GM18505 (cell line): Measurements from ENCODE around the gene ECSCR.

Experiments used
- ATAC-seq: cut with Tn5 transposase; IDR thresholded peaks from one replicate; pipeline ENCODE4 v1.9.1; 2021; ENCODE audit not compliant: unreplicated experiment
- POLR2A ChIP-seq: IDR thresholded peaks from 4 replicates; pipeline ENCODE4 v1.6.1; 2011; ENCODE audit warnings: borderline replicate concordance; ENCODE audit not compliant: insufficient read depth, insufficient read length; ENCODE audit errors: extremely low read depth

ECSCR gene

GRCh38 chr5:139460455-139460854 is 2.1 kb downstream of the ECSCR start:
- TF ChIP-seq POLR2A = no peak
- no peak for ATAC-seq

DNA sequence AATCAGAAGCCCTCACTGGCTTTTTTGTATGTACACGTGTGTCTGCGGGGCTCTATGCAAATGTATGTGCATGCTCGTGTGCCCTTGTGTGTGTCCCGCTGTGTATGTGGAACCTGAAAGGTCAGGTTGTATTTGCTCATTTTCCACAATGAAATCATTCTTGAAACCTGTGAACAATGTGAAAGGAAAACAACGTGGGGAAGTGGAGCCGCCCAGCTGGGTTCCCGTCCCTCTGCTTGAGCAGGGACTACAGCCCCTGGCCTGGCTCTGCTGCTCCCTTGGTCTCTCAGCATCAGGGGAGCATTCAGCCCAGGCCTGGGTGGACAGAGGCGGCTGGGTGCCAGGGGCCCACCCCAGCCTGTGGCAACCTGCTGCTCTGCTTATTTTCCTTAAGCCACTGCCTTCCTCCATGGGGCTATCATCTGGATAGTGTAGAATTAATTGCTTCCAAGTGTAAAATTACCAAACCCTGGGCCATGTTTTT is 3.0 kb downstream of the ECSCR start:
- ATAC-seq = no peak
- no peak for TF ChIP-seq POLR2A

GRCh38 chr5:139458580-139459407 is 3.7 kb downstream of the ECSCR start:
- no peak for TF ChIP-seq POLR2A
- ATAC-seq = no peak

- TF ChIP-seq POLR2A = no peak
- no peak for ATAC-seq
Observed at GRCh38 chr5:139457653-139458306, 4.8 kb downstream of the ECSCR start.

- no peak for TF ChIP-seq POLR2A
- ATAC-seq = no peak
Observed at GRCh38 chr5:139457241-139457640, 5.3 kb downstream of the ECSCR start.

DNA sequence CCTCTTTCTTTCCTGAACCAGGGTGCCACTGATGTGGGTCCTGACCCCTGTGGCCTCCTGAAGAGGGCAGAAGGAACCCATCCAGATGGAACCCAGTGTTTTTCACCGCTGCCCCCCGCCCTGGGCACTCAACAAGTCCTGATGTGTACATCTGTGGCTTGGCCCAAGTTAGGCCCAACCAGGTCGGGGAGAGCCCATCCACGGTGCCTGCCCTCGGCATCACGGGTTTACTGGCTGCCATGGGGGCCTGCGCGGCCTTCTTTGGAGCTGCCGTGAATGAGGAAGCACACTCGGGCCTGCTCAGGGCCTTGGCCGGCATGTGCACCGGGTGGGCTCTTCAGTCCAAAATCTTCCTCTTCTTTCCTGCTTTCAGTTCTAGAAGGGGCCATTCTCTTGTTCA is 5.8 kb downstream of the ECSCR start:
- TF ChIP-seq POLR2A = no peak
- ATAC-seq = no peak

DNA sequence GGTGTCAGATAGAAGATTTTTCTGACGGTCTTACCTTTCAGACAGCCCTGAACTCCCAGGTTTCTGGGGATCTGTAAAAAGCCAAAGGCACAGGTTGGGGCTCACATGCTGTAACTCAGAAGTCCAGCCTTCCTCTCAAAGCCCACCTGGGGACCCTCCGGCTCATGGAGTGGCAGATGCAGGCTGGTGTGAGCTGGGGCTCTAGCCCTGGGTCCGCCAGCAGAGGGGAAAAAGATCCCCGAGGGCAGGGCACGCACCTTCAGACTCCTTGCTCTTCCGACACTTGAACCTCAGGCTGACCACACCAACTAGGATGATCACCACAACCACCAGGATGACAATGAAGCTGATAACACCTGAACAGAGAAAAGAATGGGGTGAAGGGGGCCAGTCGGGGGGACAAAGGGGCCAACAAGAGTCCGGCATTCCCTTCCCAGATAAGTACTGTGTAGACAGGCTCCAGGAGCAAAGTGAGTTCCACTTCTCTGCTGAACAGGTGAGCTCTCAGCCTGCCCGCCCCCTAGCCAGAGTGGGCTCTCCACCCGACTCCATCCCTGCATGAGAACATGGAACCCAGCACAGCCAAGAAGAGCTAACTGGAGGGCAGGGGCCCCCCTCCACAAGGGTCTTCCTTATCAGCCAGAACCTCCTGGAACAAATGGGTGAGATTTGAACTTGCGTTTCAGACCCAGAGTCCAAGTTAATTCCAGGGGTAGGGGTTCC is 7.8 kb downstream of the ECSCR start:
- no peak for TF ChIP-seq POLR2A
- ATAC-seq = no peak

DNA sequence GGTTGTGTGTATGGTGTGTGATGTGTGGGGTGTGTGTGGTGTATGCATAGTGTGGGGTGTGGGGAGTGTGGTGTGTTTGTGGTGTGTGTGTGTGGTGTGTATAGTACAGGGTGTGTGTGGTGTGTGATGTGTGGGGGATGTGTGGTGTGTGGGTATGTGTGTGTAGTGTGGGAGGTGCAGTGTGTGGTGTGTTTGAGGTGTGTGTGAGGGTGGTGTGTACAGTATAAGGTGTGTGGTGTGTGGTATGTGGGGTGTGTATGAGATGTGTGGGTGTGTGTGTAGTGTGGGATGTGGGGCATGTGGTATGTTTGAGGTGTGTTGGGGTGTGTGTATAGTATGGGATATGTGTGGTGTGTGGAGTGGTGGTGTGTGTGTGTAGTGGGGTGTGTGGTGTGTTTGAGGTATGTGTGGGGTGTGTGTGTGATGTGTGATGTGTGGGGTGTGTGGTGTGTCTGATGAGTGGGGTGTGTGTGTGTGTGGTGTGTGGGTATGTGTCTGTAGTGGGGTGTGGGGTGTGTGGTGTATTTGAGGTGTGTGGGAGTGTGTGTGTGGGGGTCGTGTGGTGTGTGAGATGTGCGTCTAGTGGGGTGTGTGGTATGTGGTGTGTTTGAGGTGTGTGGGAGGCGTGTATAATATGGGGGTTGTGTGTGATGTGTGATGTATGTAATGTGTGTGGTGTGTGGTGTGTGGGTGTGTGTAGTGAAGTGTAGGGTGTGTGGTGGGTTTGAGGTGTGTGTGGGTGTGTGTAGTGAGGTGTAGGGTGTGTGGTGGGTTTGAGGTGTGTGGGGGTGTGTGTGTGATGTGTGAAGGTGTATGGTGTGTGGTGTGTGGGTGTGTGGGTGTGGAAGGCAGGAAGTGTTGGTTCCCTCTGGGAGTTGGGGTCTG is 8.6 kb downstream of the ECSCR start:
- no peak for TF ChIP-seq POLR2A
- ATAC-seq = no peak

DNA sequence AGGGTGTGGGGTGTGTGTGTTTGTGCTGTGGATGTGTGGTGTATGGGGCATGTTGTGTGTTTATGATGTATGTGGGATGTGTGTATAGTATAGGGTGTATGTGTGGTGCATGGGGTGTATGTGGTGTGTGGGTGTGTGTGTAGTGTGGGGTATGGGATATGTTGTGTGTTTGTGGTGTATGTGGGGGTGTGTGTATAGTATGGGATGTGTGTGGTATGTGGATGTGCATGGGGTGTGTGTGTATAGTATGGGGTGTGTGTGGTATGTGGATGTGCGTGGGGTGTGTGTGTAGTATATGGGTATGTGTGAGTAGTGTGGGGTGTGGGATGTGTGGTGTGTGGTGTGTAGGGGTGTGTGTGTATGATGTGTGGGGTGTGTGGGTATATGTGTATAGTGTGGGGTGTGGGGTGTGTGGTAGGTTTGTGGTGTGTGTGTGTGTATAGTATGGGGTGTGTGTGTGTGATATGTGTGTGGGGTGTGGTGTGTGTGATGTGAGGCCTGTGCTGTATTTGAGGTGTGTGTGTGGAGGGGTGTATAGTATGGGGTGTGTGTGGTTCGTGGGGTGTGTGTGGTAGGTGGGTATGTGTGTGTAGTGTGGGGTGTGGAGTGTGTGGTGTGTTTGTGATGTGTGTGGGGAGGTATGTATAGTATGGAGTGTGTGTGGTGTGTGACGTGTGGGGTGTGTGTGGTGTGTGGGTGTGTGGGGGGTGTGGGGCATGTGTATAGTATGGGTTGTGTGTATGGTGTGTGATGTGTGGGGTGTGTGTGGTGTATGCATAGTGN is 10.5 kb downstream of the ECSCR start:
- no peak for ATAC-seq
- no peak for TF ChIP-seq POLR2A

DNA sequence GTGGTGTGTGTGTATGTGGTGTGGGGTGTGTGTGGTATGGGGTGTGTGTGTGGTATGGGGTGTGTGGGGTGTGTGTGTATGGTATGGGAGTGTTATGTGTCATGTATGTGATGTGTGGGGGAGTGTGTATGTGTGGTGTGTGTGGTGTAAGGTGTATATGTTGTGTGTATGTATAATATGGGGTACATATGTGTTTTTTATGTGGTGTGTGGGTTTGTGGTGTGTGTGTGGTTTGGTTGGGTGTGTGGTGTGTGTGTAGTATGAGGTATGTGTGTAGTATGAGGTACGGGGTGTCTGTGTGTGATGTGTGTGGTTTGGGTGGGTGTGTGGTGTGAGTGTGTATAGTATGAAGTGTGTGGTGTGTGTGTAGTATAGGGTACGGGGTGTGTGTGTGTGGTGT is 11.4 kb downstream of the ECSCR start:
- ATAC-seq = no peak
- no peak for TF ChIP-seq POLR2A

- TF ChIP-seq POLR2A = no peak
- peak; percentile 54 for ATAC-seq
Observed at GRCh38 chr5:139446956-139447779, 15.4 kb downstream of the ECSCR start.
